Vagina (tissue), 2 donors: ENCODE results near the gene TUBGCP3. TPM values are rescaled to one million over a fixed set of nuclear protein-coding genes. Genes with fewer than 3 reads are reported as not detected.

ENCODE experiments used
- DNase-seq, 2 donors: peaks; one replicate each; pipeline ENCODE4 v3.0.0-alpha.2; 2017; ENCODE audit errors: extremely low spot score in 2 of 2
- H3K27ac ChIP-seq: fragments of 200-600 bp; sonication (generic); one replicate; pipeline ENCODE4 v1.5.1; 2019
- H3K27me3 ChIP-seq: fragments of 200-600 bp; sonication (generic); one replicate; pipeline ENCODE4 v1.5.1; 2019
- H3K36me3 ChIP-seq, 2 donors: fragments of 200-600 bp; sonication (generic); one replicate each; pipeline ENCODE4 v1.5.1; 2017 to 2019
- H3K4me1 ChIP-seq: fragments of 200-600 bp; sonication (generic); one replicate; pipeline ENCODE4 v1.5.1; 2019
- H3K4me3 ChIP-seq, 2 donors: fragments of 200-600 bp; sonication (generic); 1 replicate in 1 of 2; 2 replicates in 1 of 2; pipeline ENCODE4 v1.5.1; 2016 to 2019
- H3K9me3 ChIP-seq: fragments of 200-600 bp; sonication (generic); one replicate; pipeline ENCODE4 v1.5.1; 2019
- POLR2A ChIP-seq, 2 donors: fragments of 450-650 bp; IDR thresholded peaks; one replicate each; pipeline ENCODE4 v1.6.1; 2017; ENCODE audit warnings: antibody characterized with exemption in 2 of 2, mild to moderate bottlenecking in 2 of 2, moderate library complexity in 2 of 2
- POLR2AphosphoS5 ChIP-seq, 2 donors: sonication (generic); formaldehyde crosslinking; IDR thresholded peaks; one replicate each; pipeline ENCODE4 v1.9.0; 2017; ENCODE audit warnings: antibody characterized with exemption in 2 of 2, mild to moderate bottlenecking in 2 of 2, low read depth in 1 of 2; ENCODE audit not compliant: insufficient read depth in 1 of 2
- intact Hi-C: fragments of 100-400 bp; cut with DNase I; formaldehyde crosslinking; loops from one replicate; pipeline ENCODE4 v1.15.1; 2023
- total RNA-seq: library from RNA; depleted of rRNA; stranded (reverse); fragments of >200 nt; gene quantifications from one replicate; pipeline ENCODE4 v1.2.3, GENCODE V29; 2016
- TF ChIP-seq, protein P1 (sequence below), 3 experiments: fragments of 450-650 bp in 2 of 3; fragments of 200-600 bp in 1 of 3; sonication (generic) in 1 of 3; IDR thresholded peaks; one replicate each; pipeline ENCODE4 v1.5.1; 2017 to 2019; ENCODE audit warnings: antibody characterized with exemption in 3 of 3, mild to moderate bottlenecking in 2 of 3, moderate library complexity in 2 of 3

The TUBGCP3 gene
- total RNA-seq, 1 donor from 2014 or later: 23.3 TPM

DNA sequence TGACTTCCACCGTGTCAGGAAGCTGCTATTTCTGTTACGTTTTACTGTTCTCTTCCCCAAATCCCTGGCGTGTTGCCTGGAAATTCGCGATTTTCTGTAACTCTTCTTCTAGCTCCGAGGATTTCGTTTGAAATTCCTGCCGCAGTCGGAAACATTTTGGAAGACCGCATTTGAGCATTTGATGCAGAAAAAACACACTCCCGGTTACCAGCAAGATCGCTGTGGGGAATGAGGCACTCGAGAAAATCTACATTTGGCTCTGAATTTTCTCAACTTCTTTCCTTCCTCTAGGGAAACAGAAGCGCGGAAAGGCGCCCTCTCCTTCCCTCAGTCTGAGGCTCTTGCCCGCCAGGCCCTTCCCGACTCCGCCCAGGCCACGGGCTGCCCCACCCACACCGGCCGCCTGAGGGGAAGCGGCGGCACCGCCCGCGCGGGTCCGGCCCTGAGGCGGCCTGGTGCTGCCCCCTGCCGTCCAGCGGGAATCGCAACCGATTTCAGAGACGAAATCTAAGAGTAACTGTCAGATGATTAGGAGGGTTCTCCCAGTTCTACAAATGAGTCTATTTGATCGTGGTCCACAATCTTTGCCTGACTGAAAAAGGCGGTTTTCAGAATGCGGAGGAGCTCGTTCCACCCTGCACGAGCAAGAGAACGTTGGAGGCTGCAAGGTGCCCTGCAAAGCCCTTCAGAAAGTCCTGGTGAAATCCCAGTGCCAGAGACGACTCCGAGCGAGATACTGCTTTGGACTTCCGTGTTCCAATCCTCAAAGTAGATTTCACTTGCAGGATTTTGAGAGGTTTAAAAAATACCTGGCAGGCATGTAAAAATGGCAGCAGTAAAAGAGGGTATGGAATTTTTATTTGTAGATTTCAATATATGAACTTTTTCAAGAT is 18.4 kb upstream of the TUBGCP3 start:
- Histone ChIP-seq H3K36me3 (no peaks in the 10 kb centered on the region), H3K27me3 (no peaks in the 10 kb centered on the region), H3K27ac (peak overlapping the region; percentile 83), H3K4me3 (peak overlapping the region; percentile 37 to 46), H3K9me3 (no peaks in the 10 kb centered on the region), H3K4me1 (peaks cover 5% of the 10 kb centered on the region)
- no peak for DNase-seq
- intact Hi-C loops: loop anchor here (10.0 kb wide), 1 partner anchor 1132 kb away; no protein-coding TSS in a partner anchor
- TF ChIP-seq, protein P1, sequence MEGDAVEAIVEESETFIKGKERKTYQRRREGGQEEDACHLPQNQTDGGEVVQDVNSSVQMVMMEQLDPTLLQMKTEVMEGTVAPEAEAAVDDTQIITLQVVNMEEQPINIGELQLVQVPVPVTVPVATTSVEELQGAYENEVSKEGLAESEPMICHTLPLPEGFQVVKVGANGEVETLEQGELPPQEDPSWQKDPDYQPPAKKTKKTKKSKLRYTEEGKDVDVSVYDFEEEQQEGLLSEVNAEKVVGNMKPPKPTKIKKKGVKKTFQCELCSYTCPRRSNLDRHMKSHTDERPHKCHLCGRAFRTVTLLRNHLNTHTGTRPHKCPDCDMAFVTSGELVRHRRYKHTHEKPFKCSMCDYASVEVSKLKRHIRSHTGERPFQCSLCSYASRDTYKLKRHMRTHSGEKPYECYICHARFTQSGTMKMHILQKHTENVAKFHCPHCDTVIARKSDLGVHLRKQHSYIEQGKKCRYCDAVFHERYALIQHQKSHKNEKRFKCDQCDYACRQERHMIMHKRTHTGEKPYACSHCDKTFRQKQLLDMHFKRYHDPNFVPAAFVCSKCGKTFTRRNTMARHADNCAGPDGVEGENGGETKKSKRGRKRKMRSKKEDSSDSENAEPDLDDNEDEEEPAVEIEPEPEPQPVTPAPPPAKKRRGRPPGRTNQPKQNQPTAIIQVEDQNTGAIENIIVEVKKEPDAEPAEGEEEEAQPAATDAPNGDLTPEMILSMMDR (IDR thresholded peaks at IDR 0.05): peak; percentile 79 to 97 (median 89)
- TF ChIP-seq POLR2AphosphoS5 (IDR thresholded peaks at IDR 0.05; ENCODE audit: insufficient read depth in 1 of 2, low read depth in 1 of 2) (peak; percentile 13 to 65), POLR2A (IDR thresholded peaks at IDR 0.05) (peak in 1 of 2 donors; percentile 8)

- DNase-seq: no peak
- H3K27ac ChIP-seq: peak overlapping the region; percentile 83
- peaks cover 5% of the 10 kb centered on the region for H3K4me1 ChIP-seq
- intact Hi-C loops: loop anchor here (10.0 kb wide), 1 partner anchor 1131 kb away; no protein-coding TSS in a partner anchor
- H3K27me3 ChIP-seq: no peaks in the 10 kb centered on the region
- H3K36me3 ChIP-seq: no peaks in the 10 kb centered on the region
- H3K4me3 ChIP-seq: peak overlapping the region; percentile 37 to 46
- H3K9me3 ChIP-seq: no peaks in the 10 kb centered on the region
- TF ChIP-seq POLR2AphosphoS5 (IDR thresholded peaks at IDR 0.05; ENCODE audit: insufficient read depth in 1 of 2, low read depth in 1 of 2) (no peak), POLR2A (IDR thresholded peaks at IDR 0.05) (no peak)
- TF ChIP-seq, protein P1 (IDR thresholded peaks at IDR 0.05): no peak
Observed at GRCh38 chr13:112605531-112605990, 17.6 kb upstream of the TUBGCP3 start.

DNA sequence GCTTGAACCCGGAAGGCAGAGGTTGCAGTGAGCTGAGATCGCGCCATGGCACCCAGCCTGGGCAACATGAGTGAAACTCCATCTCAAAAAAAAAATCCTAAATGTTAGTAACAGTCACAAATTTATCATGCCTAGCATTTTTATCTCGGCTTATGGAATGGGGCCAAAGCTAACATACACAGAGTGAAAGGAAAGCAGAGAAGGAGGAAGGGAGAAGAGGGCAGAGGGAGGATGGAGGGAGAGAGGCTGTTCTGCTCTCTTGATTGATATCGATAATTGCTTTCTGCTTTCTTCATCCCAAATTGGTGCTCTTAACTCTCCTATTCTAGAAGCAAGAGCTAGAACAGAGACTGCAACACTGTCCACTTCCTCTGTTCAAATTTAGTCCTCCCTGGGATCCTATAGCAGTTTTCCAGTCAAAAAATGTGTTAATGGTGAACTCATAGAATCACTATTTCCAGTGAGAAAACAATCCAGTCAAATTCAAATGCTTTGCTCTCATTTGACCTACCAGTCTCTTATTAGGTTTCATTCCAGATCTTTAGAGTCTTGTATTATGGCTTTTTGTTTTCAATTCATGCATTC is 15.8 kb upstream of the TUBGCP3 start:
- Histone ChIP-seq H3K36me3 (no peaks in the 10 kb centered on the region), H3K4me1 (peaks cover 5% of the 10 kb centered on the region), H3K27ac (no peak overlapping the region), H3K4me3 (no peak overlapping the region), H3K9me3 (no peaks in the 10 kb centered on the region), H3K27me3 (no peaks in the 10 kb centered on the region)
- DNase-seq: no peak
- intact Hi-C loops: loop anchor here (10.0 kb wide), 1 partner anchor 1129 kb away; no protein-coding TSS in a partner anchor
- TF ChIP-seq, protein P1 (IDR thresholded peaks at IDR 0.05): no peak

GRCh38 chr13:112602189-112602588 is 14.2 kb upstream of the TUBGCP3 start:
- intact Hi-C loops: loop anchor here (10.0 kb wide), 1 partner anchor 1127 kb away; no protein-coding TSS in a partner anchor
- H3K27me3 ChIP-seq: no peaks in the 10 kb centered on the region

More at GRCh38 chr13:112602189-112602588, 14.2 kb upstream of the TUBGCP3 start:
- Histone ChIP-seq H3K4me3 (no peak overlapping the region), H3K4me1 (peaks cover 5% of the 10 kb centered on the region), H3K36me3 (no peaks in the 10 kb centered on the region), H3K27ac (no peak overlapping the region), H3K9me3 (no peaks in the 10 kb centered on the region)
- TF ChIP-seq POLR2AphosphoS5 (IDR thresholded peaks at IDR 0.05; ENCODE audit: insufficient read depth in 1 of 2, low read depth in 1 of 2): no peak
- TF ChIP-seq, protein P1 (IDR thresholded peaks at IDR 0.05): no peak
- no peak for TF ChIP-seq POLR2A (IDR thresholded peaks at IDR 0.05)
- DNase-seq: no peak
